ENCODE measurements around the gene RGS13. TPM values are rescaled to one million over a fixed set of nuclear protein-coding genes. Genes with fewer than 3 reads are reported as not detected.

The RGS13 gene
- total and polyA plus RNA-seq, 10 of the 15 experiments (the other 5 are each of a cell fraction or from before 2014, with no cell fraction given): 0.23 to 16.0 (median 0.36) TPM; not detected in 1

GRCh38 chr1:192697771-192698170, 61.8 kb downstream of the RGS13 start (continued):
- TF ChIP-seq CUX1 (IDR thresholded peaks at IDR 0.05; ENCODE audit: insufficient replicate concordance, low read depth, low read length): no peak
- TF ChIP-seq ZBTB40 (IDR thresholded peaks at IDR 0.05; ENCODE audit: borderline replicate concordance): no peak
